Neural cell (in vitro differentiated cells): ENCODE data around the gene PQBP1. TPM values are rescaled to one million over a fixed set of nuclear protein-coding genes. Genes with fewer than 3 reads are reported as not detected.

Experiments
- H2AFZ ChIP-seq: fragments of 200-600, 300-800 bp; sonication (generic), shearing (Covaris generic); 2 replicates; pipeline ENCODE4 v1.6.0; 2014; ENCODE audit warnings: low read depth, mild to moderate bottlenecking, antibody characterized with exemption, low read length, moderate library complexity
- H3F3A ChIP-seq: fragments of 200-600 bp; shearing (Covaris generic); 2 replicates; pipeline ENCODE4 v1.6.1; 2016; ENCODE audit warnings: mild to moderate bottlenecking, moderate library complexity, mixed read lengths, antibody characterized with exemption, low read length; ENCODE audit not compliant: insufficient read depth, poor library complexity, severe bottlenecking
- H3K27ac ChIP-seq: fragments of 200-600, 300-800 bp; sonication (generic), shearing (Covaris generic); 2 replicates; pipeline ENCODE4 v1.5.1; 2014; ENCODE audit warnings: mild to moderate bottlenecking, low read length, moderate library complexity
- H3K27me3 ChIP-seq: fragments of 300-800, 200-600 bp; sonication (generic), shearing (Covaris generic); 2 replicates; pipeline ENCODE4 v1.6.0; 2014; ENCODE audit warnings: mild to moderate bottlenecking, low read depth, low read length, moderate library complexity; ENCODE audit not compliant: insufficient read depth
- H3K36me3 ChIP-seq: fragments of 300-800, 200-600 bp; sonication (generic), shearing (Covaris generic); 2 replicates; pipeline ENCODE4 v1.5.1; 2014; ENCODE audit warnings: mild to moderate bottlenecking, antibody characterized with exemption, low read length, moderate library complexity; ENCODE audit not compliant: insufficient read depth
- H3K4me2 ChIP-seq: fragments of 300-800, 200-600 bp; sonication (generic), shearing (Covaris generic); 2 replicates; pipeline ENCODE4 v1.6.0; 2014; ENCODE audit warnings: mild to moderate bottlenecking, low read length
- H3K4me3 ChIP-seq: fragments of 300-800, 200-600 bp; sonication (generic), shearing (Covaris generic); 2 replicates; pipeline ENCODE4 v1.5.1; 2014; ENCODE audit warnings: mild to moderate bottlenecking, low read length, moderate library complexity
- H3K79me2 ChIP-seq: fragments of 200-600 bp; shearing (Covaris generic); replicated peaks from 2 replicates; pipeline ENCODE4 v1.6.0; 2014; ENCODE audit warnings: mild to moderate bottlenecking, low read length, moderate library complexity; ENCODE audit not compliant: insufficient read depth
- H3K9ac ChIP-seq: fragments of 300-800, 200-600 bp; sonication (generic), shearing (Covaris generic); 2 replicates; pipeline ENCODE4 v1.6.1; 2016; ENCODE audit warnings: mild to moderate bottlenecking, low read length, mixed read lengths
- H3K9me2 ChIP-seq: fragments of 200-600 bp; shearing (Covaris generic); 2 replicates; pipeline ENCODE4 v1.6.1; 2016; ENCODE audit warnings: mild to moderate bottlenecking, low read length, mixed read lengths; ENCODE audit not compliant: insufficient read depth
- H3K9me3 ChIP-seq: fragments of 200-600, 300-800 bp; sonication (generic), shearing (Covaris generic); 2 replicates; pipeline ENCODE4 v1.6.1; 2016; ENCODE audit warnings: mild to moderate bottlenecking, mixed run types, low read length, moderate library complexity, mixed read lengths
- H4K20me1 ChIP-seq: fragments of 200-600 bp; shearing (Covaris generic); 2 replicates; pipeline ENCODE4 v1.6.1; 2016; ENCODE audit warnings: mild to moderate bottlenecking, mixed run types; ENCODE audit not compliant: insufficient read depth
- CTCF ChIP-seq: fragments of 450-650 bp; IDR thresholded peaks from 2 replicates; pipeline ENCODE4 v1.5.1; 2014; ENCODE audit warnings: antibody characterized with exemption, mild to moderate bottlenecking, moderate library complexity; ENCODE audit not compliant: poor library complexity, severe bottlenecking
- EP300 ChIP-seq: fragments of 450-650 bp; conservative IDR thresholded peaks from 2 replicates; pipeline ENCODE4 v1.6.1; 2014; ENCODE audit warnings: antibody characterized with exemption, mild to moderate bottlenecking, moderate library complexity; ENCODE audit not compliant: poor library complexity, severe bottlenecking
- EZH2 ChIP-seq: fragments of 200-600, 300-800 bp; shearing (Covaris generic), sonication (generic); IDR thresholded peaks from 2 replicates; pipeline ENCODE4 v1.6.1; 2014; ENCODE audit warnings: antibody characterized with exemption, low read length, borderline replicate concordance, mild to moderate bottlenecking; ENCODE audit not compliant: insufficient read depth, poor library complexity, severe bottlenecking
- MXI1 ChIP-seq: fragments of 450-650 bp; conservative IDR thresholded peaks from 2 replicates; pipeline ENCODE4 v1.6.1; 2014; ENCODE audit warnings: antibody characterized with exemption, mild to moderate bottlenecking; ENCODE audit not compliant: poor library complexity, severe bottlenecking
- POLR2AphosphoS5 ChIP-seq: IDR thresholded peaks from 2 replicates; pipeline ENCODE4 v1.6.1; 2012
- RAD21 ChIP-seq: fragments of 450-650 bp; conservative IDR thresholded peaks from 2 replicates; pipeline ENCODE4 v1.6.1; 2014; ENCODE audit warnings: antibody characterized with exemption, mild to moderate bottlenecking, moderate library complexity
- SMC3 ChIP-seq: fragments of 450-650 bp; conservative IDR thresholded peaks from 2 replicates; pipeline ENCODE4 v1.6.1; 2014; ENCODE audit warnings: antibody characterized with exemption, mild to moderate bottlenecking, moderate library complexity; ENCODE audit not compliant: poor library complexity
- TAF1 ChIP-seq: IDR thresholded peaks from 2 replicates; pipeline ENCODE4 v1.6.1; 2012; ENCODE audit warnings: low read depth
- polyA plus RNA-seq: library from polyadenylated mRNA; depleted of rRNA; stranded (reverse); fragments of >200 nt; gene quantifications from 2 replicates; pipeline ENCODE4 v1.2.3, GENCODE V29; 2014
- TF ChIP-seq, protein P1 (sequence below): IDR thresholded peaks from 2 replicates; pipeline ENCODE4 v1.6.1; 2012; ENCODE audit warnings: borderline replicate concordance

PQBP1 gene
- polyA plus RNA-seq, 1 donor from 2014 or later: 70.8 TPM

GRCh38 chrX:48935301-48935670, 37.6 kb downstream of the PQBP1 start:
- no peaks in the 10 kb centered on the region for H3K27me3 ChIP-seq
- H4K20me1 ChIP-seq: no peaks in the 10 kb centered on the region
- TF ChIP-seq CTCF (no peak), POLR2AphosphoS5 (no peak), SMC3 (no peak)
- no peaks in the 10 kb centered on the region for H3K36me3 ChIP-seq
- H3K9me3 ChIP-seq: no peaks in the 10 kb centered on the region
- no peak overlapping the region for H3K4me2 ChIP-seq
- no peaks in the 10 kb centered on the region for H3K9me2 ChIP-seq
- H3K79me2 ChIP-seq: no peaks in the 10 kb centered on the region
- no peak overlapping the region for H3K4me3 ChIP-seq
- H2AFZ ChIP-seq: no peak overlapping the region
- no peaks in the 10 kb centered on the region for H3F3A ChIP-seq
- H3K27ac ChIP-seq: no peak overlapping the region
- no peak overlapping the region for H3K9ac ChIP-seq

- TF ChIP-seq EZH2 (no peak), EP300 (no peak), SMC3 (no peak), TAF1 (no peak), POLR2AphosphoS5 (no peak), RAD21 (no peak), CTCF (no peak), MXI1 (no peak)
- TF ChIP-seq, protein P1, sequence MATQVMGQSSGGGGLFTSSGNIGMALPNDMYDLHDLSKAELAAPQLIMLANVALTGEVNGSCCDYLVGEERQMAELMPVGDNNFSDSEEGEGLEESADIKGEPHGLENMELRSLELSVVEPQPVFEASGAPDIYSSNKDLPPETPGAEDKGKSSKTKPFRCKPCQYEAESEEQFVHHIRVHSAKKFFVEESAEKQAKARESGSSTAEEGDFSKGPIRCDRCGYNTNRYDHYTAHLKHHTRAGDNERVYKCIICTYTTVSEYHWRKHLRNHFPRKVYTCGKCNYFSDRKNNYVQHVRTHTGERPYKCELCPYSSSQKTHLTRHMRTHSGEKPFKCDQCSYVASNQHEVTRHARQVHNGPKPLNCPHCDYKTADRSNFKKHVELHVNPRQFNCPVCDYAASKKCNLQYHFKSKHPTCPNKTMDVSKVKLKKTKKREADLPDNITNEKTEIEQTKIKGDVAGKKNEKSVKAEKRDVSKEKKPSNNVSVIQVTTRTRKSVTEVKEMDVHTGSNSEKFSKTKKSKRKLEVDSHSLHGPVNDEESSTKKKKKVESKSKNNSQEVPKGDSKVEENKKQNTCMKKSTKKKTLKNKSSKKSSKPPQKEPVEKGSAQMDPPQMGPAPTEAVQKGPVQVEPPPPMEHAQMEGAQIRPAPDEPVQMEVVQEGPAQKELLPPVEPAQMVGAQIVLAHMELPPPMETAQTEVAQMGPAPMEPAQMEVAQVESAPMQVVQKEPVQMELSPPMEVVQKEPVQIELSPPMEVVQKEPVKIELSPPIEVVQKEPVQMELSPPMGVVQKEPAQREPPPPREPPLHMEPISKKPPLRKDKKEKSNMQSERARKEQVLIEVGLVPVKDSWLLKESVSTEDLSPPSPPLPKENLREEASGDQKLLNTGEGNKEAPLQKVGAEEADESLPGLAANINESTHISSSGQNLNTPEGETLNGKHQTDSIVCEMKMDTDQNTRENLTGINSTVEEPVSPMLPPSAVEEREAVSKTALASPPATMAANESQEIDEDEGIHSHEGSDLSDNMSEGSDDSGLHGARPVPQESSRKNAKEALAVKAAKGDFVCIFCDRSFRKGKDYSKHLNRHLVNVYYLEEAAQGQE: no peak
- Histone ChIP-seq H4K20me1 (no peaks in the 10 kb centered on the region), H3K79me2 (no peaks in the 10 kb centered on the region), H3K27ac (no peak overlapping the region), H3K4me3 (no peak overlapping the region), H3F3A (no peaks in the 10 kb centered on the region), H3K9me2 (no peaks in the 10 kb centered on the region), H3K4me2 (no peak overlapping the region), H3K9ac (no peak overlapping the region), H3K9me3 (no peaks in the 10 kb centered on the region), H3K27me3 (no peaks in the 10 kb centered on the region), H3K36me3 (no peaks in the 10 kb centered on the region), H2AFZ (no peak overlapping the region)
Observed at GRCh38 chrX:48936429-48937053, 38.8 kb downstream of the PQBP1 start.
